ENCODE measurements around the gene SEC24D. TPM values are rescaled to one million over a fixed set of nuclear protein-coding genes. Genes with fewer than 3 reads are reported as not detected.
A peak's percentile ranks its signal among the peaks of the same experiment; 100 is the strongest.

The SEC24D gene
- total and polyA plus RNA-seq, 2 of the 8 experiments (the other 6 are each of a cell fraction or from before 2014, with no cell fraction given), result 28.9 to 91.6 TPM

DNA sequence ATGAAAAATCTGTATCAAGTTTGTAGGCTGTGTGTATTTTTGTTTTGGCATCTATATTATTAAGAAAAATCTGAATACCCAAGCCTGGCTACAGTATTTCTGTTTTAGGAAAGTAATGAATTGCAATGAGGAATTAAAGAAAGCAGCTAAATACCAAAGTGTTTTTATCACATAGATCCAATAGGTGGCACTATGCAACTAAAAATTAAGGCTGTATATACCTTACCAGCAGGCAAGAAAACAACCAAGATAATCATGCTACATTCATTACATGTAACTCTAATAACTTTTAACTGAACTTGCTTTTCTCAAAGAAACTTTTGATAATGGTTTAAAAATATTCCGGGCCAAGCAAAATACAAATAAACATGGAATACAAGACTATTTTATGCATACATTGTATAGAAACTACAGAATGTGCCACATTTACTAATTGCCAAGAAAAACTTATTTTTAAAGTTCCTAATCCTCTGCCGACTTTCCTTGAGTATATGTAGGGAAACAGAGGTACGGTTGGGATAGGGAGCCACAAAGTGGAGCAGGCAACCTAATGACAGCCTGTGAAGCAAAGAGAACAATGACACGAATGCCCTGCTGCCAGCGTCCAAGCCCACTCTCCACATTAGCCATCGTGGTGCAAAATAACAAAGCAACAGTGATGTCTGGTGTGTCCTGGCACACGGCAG, 63.7 kb downstream of the SEC24D start:
- no peak overlapping the region for H3K27ac ChIP-seq (ENCODE audit: low read depth, low read length)
- H3K14ac ChIP-seq (ENCODE audit: insufficient read length), result no peak overlapping the region
- H3K4me1 ChIP-seq (replicated peaks in 1 of 4; ENCODE audit: control insufficient read depth in 3 of 4, insufficient read depth in 4 of 4, low read length in 3 of 4), result peaks cover 0 to 7% (median 4%) of the 10 kb centered on the region in 4 experiments; a peak in 3 of 7 replicates
- no peak overlapping the region for H4K5ac ChIP-seq (ENCODE audit: insufficient read length, low read depth, low read length)
- H3K79me1 ChIP-seq (ENCODE audit: low read depth, low read length), result no peaks in the 10 kb centered on the region
- no peak overlapping the region for H3K23ac ChIP-seq (ENCODE audit: insufficient read length)
- no peak overlapping the region for H3K9ac ChIP-seq (replicated peaks in 1 of 4; ENCODE audit: extremely low read depth in 1 of 4, low read depth in 3 of 4, low read length in 3 of 4)
- H2BK20ac ChIP-seq (ENCODE audit: low read length), result no peak overlapping the region
- no peak overlapping the region for H2AFZ ChIP-seq (ENCODE audit: low read length)
- no peak overlapping the region for H2AK5ac ChIP-seq (ENCODE audit: low read depth, low read length)
- no peak overlapping the region for H3K56ac ChIP-seq (replicated peaks; ENCODE audit: insufficient read length, low read depth, low read length)
- POLR2A ChIA-PET (ENCODE audit: partially characterized antibody), result no interaction called here
- H3K9me3 ChIP-seq (ENCODE audit: insufficient read depth in 2 of 2, low read depth in 1 of 2, low read length in 1 of 2), result no peaks in the 10 kb centered on the region
- peaks cover under 1 to 13% (median 5%) of the 10 kb centered on the region in 4 experiments; a peak in 7 of 8 replicates for H3K36me3 ChIP-seq (ENCODE audit: control insufficient read depth in 2 of 4, insufficient read depth in 4 of 4, low read length in 3 of 4)
- peak; percentile 92 for FAIRE-seq
- no peaks in the 10 kb centered on the region for H3K79me2 ChIP-seq (ENCODE audit: control insufficient read depth in 1 of 2, insufficient read depth in 2 of 2, low read length in 2 of 2)
- H3K4me2 ChIP-seq (ENCODE audit: insufficient read depth in 1 of 2, low read depth in 2 of 2, low read length in 2 of 2), result no peak overlapping the region
- H4K8ac ChIP-seq (ENCODE audit: extremely low read depth, insufficient read depth, low read length), result no peak overlapping the region
- no peaks in the 10 kb centered on the region for H3K27me3 ChIP-seq (replicated peaks in 1 of 4; ENCODE audit: control insufficient read depth in 3 of 4, extremely low read depth in 1 of 4, insufficient read depth in 3 of 4, low read length in 3 of 4)
- DNase-seq (ENCODE audit: low read depth in 1 of 2, low spot score in 2 of 2), result no peak
- no peak overlapping the region for H3K18ac ChIP-seq (ENCODE audit: extremely low read depth, low read length)
- WGBS, 2 experiments (ENCODE audit: extremely low coverage in 1 of 2, insufficient coverage in 1 of 2, insufficient read length in 1 of 2, insufficient replicate concordance in 2 of 2, low coverage in 1 of 2, low lambda C conversion rate in 2 of 2, missing lambda C conversion rate in 1 of 2), result 85% methylated on average over 7 of the region's 7 CpGs; no CpG with 5 or more reads in 1 of the 2 experiments
- H3K23me2 ChIP-seq (ENCODE audit: low read depth, low read length), result no peaks in the 10 kb centered on the region
- CTCF ChIA-PET (ENCODE audit: partially characterized antibody), result interaction anchor here (0.7 to 3.1 kb wide), 33 partner anchors 11 to 535 kb away, joined by 3 to 17 read pairs (median 4); partner anchors contain the start of gene SYNPO2
- peaks cover 0 to 4% of the 10 kb centered on the region in 2 experiments for H4K20me1 ChIP-seq (replicated peaks in 1 of 2; ENCODE audit: control insufficient read depth in 1 of 2, insufficient read depth in 2 of 2, low read length in 2 of 2)
- H3K4me3 ChIP-seq (ENCODE audit: extremely low read depth in 1 of 4, insufficient read depth in 2 of 4, low read depth in 3 of 4, low read length in 4 of 4), result no peak overlapping the region
- H3K4ac ChIP-seq (replicated peaks; ENCODE audit: insufficient read length, low read depth, low read length), result no peak overlapping the region
- peak overlapping the region; percentile 11; the same call in 1 of the 2 replicates for H2BK15ac ChIP-seq (ENCODE audit: low read length)
- no peak overlapping the region for H2BK12ac ChIP-seq (ENCODE audit: low read depth, low read length)
- no peak overlapping the region for H2BK120ac ChIP-seq (replicated peaks; ENCODE audit: low read depth, low read length)
- H2BK5ac ChIP-seq (ENCODE audit: low read depth, low read length), result peak overlapping the region; percentile 27; the same call in 1 of the 2 replicates
- H4K91ac ChIP-seq (replicated peaks; ENCODE audit: insufficient read length, low read length), result no peak overlapping the region
- TF ChIP-seq TEAD4 (IDR thresholded peaks at IDR 0.05; ENCODE audit: low read depth, low read length) (no peak), FOSL1 (IDR thresholded peaks at IDR 0.05; ENCODE audit: insufficient read depth, low read depth, low read length) (no peak), POLR2AphosphoS5 (IDR thresholded peaks at IDR 0.05; ENCODE audit: low read depth, low read length) (no peak)
